Liver (tissue), 9 donors: ENCODE data around the gene S100PBP. TPM values are rescaled to one million over a fixed set of nuclear protein-coding genes. Genes with fewer than 3 reads are reported as not detected.

ENCODE experiments used
- DNase-seq: peaks from one replicate; pipeline ENCODE4 v3.0.0-alpha.2; 2017; ENCODE audit warnings: low spot score
- H3K27ac ChIP-seq, 2 donors: one replicate each; pipeline ENCODE4 v1.7.0; 2013; ENCODE audit warnings: inconsistent platforms in 2 of 2, low read length in 2 of 2, control low read depth in 1 of 2, low read depth in 1 of 2, mild to moderate bottlenecking in 1 of 2
- H3K27me3 ChIP-seq, 4 donors: one replicate each; pipeline versions ENCODE4 v1.6.1 to v1.7.0; 2013; ENCODE audit warnings: low read length in 3 of 4, inconsistent platforms in 1 of 4, mild to moderate bottlenecking in 1 of 4, moderate library complexity in 1 of 4; ENCODE audit not compliant: control insufficient read depth in 4 of 4, insufficient read depth in 4 of 4
- H3K36me3 ChIP-seq, 4 donors: one replicate each; pipeline versions ENCODE4 v1.6.1 to v1.7.0; 2013; ENCODE audit warnings: low read length in 3 of 4, mild to moderate bottlenecking in 3 of 4, low read depth in 1 of 4, moderate library complexity in 1 of 4; ENCODE audit not compliant: control insufficient read depth in 4 of 4, insufficient read depth in 3 of 4
- H3K4me1 ChIP-seq, 4 donors: one replicate each; pipeline versions ENCODE4 v1.6.1 to v1.7.0; 2013; ENCODE audit warnings: low read length in 3 of 4, mild to moderate bottlenecking in 3 of 4, moderate library complexity in 1 of 4; ENCODE audit not compliant: control insufficient read depth in 4 of 4, insufficient read depth in 4 of 4
- H3K4me3 ChIP-seq, 3 donors: one replicate each; pipeline versions ENCODE4 v1.6.1 to v1.7.0; 2013; ENCODE audit warnings: low read length in 3 of 3, control low read depth in 1 of 3, low read depth in 1 of 3, mild to moderate bottlenecking in 1 of 3
- H3K9ac ChIP-seq, 2 donors: one replicate each; pipeline ENCODE4 v1.7.0; 2013; ENCODE audit warnings: low read length in 2 of 2, mild to moderate bottlenecking in 2 of 2, moderate library complexity in 2 of 2, control low read depth in 1 of 2, low read depth in 1 of 2
- H3K9me3 ChIP-seq, 4 donors: one replicate each; pipeline versions ENCODE4 v1.6.1 to v1.7.0; 2013; ENCODE audit warnings: low read length in 3 of 4; ENCODE audit not compliant: control insufficient read depth in 4 of 4
- ATF3 ChIP-seq: IDR thresholded peaks from 2 replicates; pipeline ENCODE4 v1.6.1; 2016; ENCODE audit warnings: antibody characterized with exemption
- CTCF ChIP-seq: fragments of 150-350 bp; IDR thresholded peaks from 2 replicates; pipeline ENCODE4 v1.5.1; 2017; ENCODE audit warnings: improper control_type of control experiment, low read depth, low read length; ENCODE audit not compliant: missing input control
- EGR1 ChIP-seq, 2 donors: IDR thresholded peaks; 2 replicates each; pipeline ENCODE4 v1.6.1; 2016 to 2018; ENCODE audit warnings: antibody characterized with exemption in 2 of 2, low read depth in 2 of 2
- FOXA1 ChIP-seq: IDR thresholded peaks from 2 replicates; pipeline ENCODE4 v1.6.1; 2016; ENCODE audit warnings: antibody characterized with exemption
- FOXA2 ChIP-seq: IDR thresholded peaks from 2 replicates; pipeline ENCODE4 v1.6.1; 2016; ENCODE audit warnings: antibody characterized with exemption
- GABPA ChIP-seq, 2 donors: IDR thresholded peaks in 1 of 2; conservative IDR thresholded peaks in 1 of 2; 2 replicates each; pipeline ENCODE4 v1.6.1; 2016; ENCODE audit warnings: antibody characterized with exemption in 2 of 2, mild to moderate bottlenecking in 1 of 2, moderate library complexity in 1 of 2
- HNF4A ChIP-seq, 2 donors: conservative IDR thresholded peaks; 2 replicates each; pipeline ENCODE4 v1.6.1; 2016; ENCODE audit warnings: antibody characterized with exemption in 2 of 2, mild to moderate bottlenecking in 2 of 2
- HNF4G ChIP-seq: IDR thresholded peaks from 2 replicates; pipeline ENCODE4 v1.6.1; 2016; ENCODE audit warnings: antibody characterized with exemption
- JUND ChIP-seq, 2 donors: IDR thresholded peaks; 2 replicates each; pipeline ENCODE4 v1.6.1; 2016; ENCODE audit warnings: antibody characterized with exemption in 2 of 2
- MAX ChIP-seq: IDR thresholded peaks from 2 replicates; pipeline ENCODE4 v1.6.1; 2016; ENCODE audit warnings: antibody characterized with exemption
- NR2F2 ChIP-seq: IDR thresholded peaks from 2 replicates; pipeline ENCODE4 v1.6.1; 2016; ENCODE audit warnings: antibody characterized with exemption
- RAD21 ChIP-seq, 2 donors: IDR thresholded peaks; 2 replicates each; pipeline ENCODE4 v1.6.1; 2016; ENCODE audit warnings: antibody characterized with exemption in 2 of 2, mild to moderate bottlenecking in 2 of 2
- REST ChIP-seq: IDR thresholded peaks from 2 replicates; pipeline ENCODE4 v1.6.1; 2016; ENCODE audit warnings: antibody characterized with exemption, mild to moderate bottlenecking
- RXRA ChIP-seq, 2 donors: IDR thresholded peaks; 2 replicates each; pipeline ENCODE4 v1.6.1; 2017 to 2018; ENCODE audit warnings: antibody characterized with exemption in 2 of 2, mild to moderate bottlenecking in 1 of 2
- SP1 ChIP-seq: IDR thresholded peaks from 2 replicates; pipeline ENCODE4 v1.6.1; 2018; ENCODE audit warnings: antibody characterized with exemption, mild to moderate bottlenecking
- TAF1 ChIP-seq: conservative IDR thresholded peaks from 2 replicates; pipeline ENCODE4 v1.6.1; 2016; ENCODE audit warnings: antibody characterized with exemption, mild to moderate bottlenecking
- YY1 ChIP-seq: IDR thresholded peaks from 2 replicates; pipeline ENCODE4 v1.6.1; 2016; ENCODE audit warnings: antibody characterized with exemption, mild to moderate bottlenecking
- ZBTB33 ChIP-seq: IDR thresholded peaks from 2 replicates; pipeline ENCODE4 v1.6.1; 2016; ENCODE audit warnings: antibody characterized with exemption
- WGBS: extraction: QIAGEN DNeasy Blood & Tissue Kit; methylation state at CpG from one replicate; pipeline ENCODE4 v1.1.7; 2013; 5-methylcytosine and 5-hydroxymethylcytosine counted together
- polyA plus RNA-seq, 2 donors: library from polyadenylated mRNA; stranded (reverse) in 1 of 2; unstranded in 1 of 2; fragments of 200-250 nt in 1 of 2; fragments of >200 nt in 1 of 2; fragmentation: Nextera tagmentation in 1 of 2; extraction: Ambion mirVana in 1 of 2; gene quantifications; one replicate each; pipeline versions ENCODE4 v1.2.1 to v1.2.3, GENCODE V29; 2013 to 2015
- total RNA-seq, 2 donors: library from RNA; depleted of rRNA; stranded (reverse); fragments of >200 nt; gene quantifications; one replicate each; pipeline ENCODE4 v1.2.3, GENCODE V29; 2014
- donor health status: healthy.
- donor health status: healthy.
- donor health status: healthy.
- donor health status: healthy.
- donor health status: healthy.

S100PBP gene
- 10 to 100 TPM; 15.8 to 24.8 TPM for total RNA-seq
- polyA plus RNA-seq, result 1 to 10 TPM; 1.9 to 6.4 TPM

GRCh38 chr1:32817159-32817814 is at the start of gene S100PBP, which contains the start of gene YARS1:
TSS of gene S100PBP (plus strand) at chr1:32817653. CDS start at chr1:32826100, 8,447 bp downstream.
TSS of gene YARS1 (minus strand) at chr1:32817358. CDS start at chr1:32817244, 114 bp downstream.
- Histone ChIP-seq H3K9ac (peak within 1 kb of the TSS; percentile 69 to 91), H3K27me3 (no peaks in the 10 kb centered on the region), H3K4me1 (peaks cover 0 to 29% (median 15%) of the 10 kb centered on the region in 4 donors), H3K27ac (peak within 1 kb of the TSS; percentile 85 to 97), H3K36me3 (no peaks in the 10 kb centered on the region), H3K4me3 (peak within 1 kb of the TSS; percentile 79 to 84 (median 84)), H3K9me3 (no peaks in the 10 kb centered on the region)
- DNase-seq, result peak; percentile 100
- WGBS, result under 1% methylated on average over 55 of the region's 55 CpGs
- TF ChIP-seq RAD21 (IDR thresholded peaks at IDR 0.05) (peak; percentile 24 to 48), TAF1 (peak; percentile 33), FOXA2 (no peak), GABPA (IDR thresholded peaks at IDR 0.05 in 1 of 2, conservative IDR thresholded peaks at IDR 0.05 in 1 of 2) (peak; percentile 15 to 84), FOXA1 (peak; percentile 78), CTCF (no peak), ZBTB33 (peak; percentile 75), EGR1 (IDR thresholded peaks at IDR 0.05; ENCODE audit: low read depth in 2 of 2) (peak; percentile 29 to 86), HNF4G (no peak), HNF4A (conservative IDR thresholded peaks at IDR 0.05) (peak; percentile 61 to 72), SP1 (peak; percentile 94), JUND (IDR thresholded peaks at IDR 0.05) (peak; percentile 91 to 94), RXRA (IDR thresholded peaks at IDR 0.05) (peak; percentile 64 to 68), YY1 (peak; percentile 93), ATF3 (peak; percentile 99), REST (peak; percentile 86), MAX (peak; percentile 96), NR2F2 (peak; percentile 64)
